ENCODE data around the gene MSRB3.

Gene MSRB3

GRCh38 chr12:65408441-65408840 lies 130.0 kb downstream of the MSRB3 start:
- no peak for DNase-seq (ENCODE audit: low spot score)
- Histone ChIP-seq H3K27ac (no peak overlapping the region), H3K4me3 (no peak overlapping the region)
- TF ChIP-seq CTCF (IDR thresholded peaks at IDR 0.05): no peak

DNA sequence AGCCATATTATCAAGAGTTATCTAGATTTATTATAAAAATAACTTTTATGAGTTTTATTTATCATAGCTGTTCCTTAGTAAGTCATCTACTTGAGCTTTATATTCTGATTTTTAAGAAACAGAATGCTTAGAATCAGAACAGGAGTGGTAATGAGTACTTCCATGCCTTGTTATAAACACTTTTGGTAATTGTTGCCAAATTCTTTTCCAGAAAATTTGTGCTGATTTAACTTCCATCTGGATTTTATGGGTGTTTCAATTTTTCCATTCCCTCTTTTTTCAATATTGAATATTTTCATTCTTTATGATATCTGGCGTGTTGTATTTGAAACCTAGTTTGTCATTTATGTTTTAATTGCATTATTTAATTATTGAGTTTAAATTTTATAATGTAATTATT lies 131.2 kb downstream of the MSRB3 start:
- Histone ChIP-seq H3K4me3 (no peak overlapping the region), H3K27ac (no peak overlapping the region)
- TF ChIP-seq CTCF (IDR thresholded peaks at IDR 0.05): no peak
- DNase-seq (ENCODE audit: low spot score): no peak

DNA sequence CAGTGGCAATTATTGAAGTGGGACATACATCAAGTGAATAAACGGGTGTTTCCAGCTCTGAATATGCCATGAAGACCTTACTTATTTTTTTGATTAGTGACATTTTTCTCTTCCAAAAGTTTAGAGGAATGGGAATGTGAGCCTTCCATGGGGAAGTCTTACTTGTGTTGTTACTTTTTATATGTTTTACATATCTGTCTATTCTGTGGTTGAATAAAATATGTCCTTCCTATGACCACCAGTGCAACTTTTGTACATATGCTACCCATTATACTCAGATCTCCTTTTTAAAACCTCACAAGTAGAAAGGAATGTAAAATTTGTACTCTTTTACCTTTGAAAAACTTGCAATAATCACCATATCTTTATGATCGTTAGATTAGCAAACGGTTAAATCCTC lies 132.7 kb downstream of the MSRB3 start:
- Histone ChIP-seq H3K27ac (no peak overlapping the region), H3K4me3 (no peak overlapping the region)
- no peak for TF ChIP-seq CTCF (IDR thresholded peaks at IDR 0.05)
- no peak for DNase-seq (ENCODE audit: low spot score)

- Histone ChIP-seq H3K27ac (no peak overlapping the region), H3K4me3 (no peak overlapping the region)
- no peak for DNase-seq (ENCODE audit: low spot score)
- TF ChIP-seq CTCF (IDR thresholded peaks at IDR 0.05): no peak
Observed at GRCh38 chr12:65414526-65414925, 136.0 kb downstream of the MSRB3 start.

DNA sequence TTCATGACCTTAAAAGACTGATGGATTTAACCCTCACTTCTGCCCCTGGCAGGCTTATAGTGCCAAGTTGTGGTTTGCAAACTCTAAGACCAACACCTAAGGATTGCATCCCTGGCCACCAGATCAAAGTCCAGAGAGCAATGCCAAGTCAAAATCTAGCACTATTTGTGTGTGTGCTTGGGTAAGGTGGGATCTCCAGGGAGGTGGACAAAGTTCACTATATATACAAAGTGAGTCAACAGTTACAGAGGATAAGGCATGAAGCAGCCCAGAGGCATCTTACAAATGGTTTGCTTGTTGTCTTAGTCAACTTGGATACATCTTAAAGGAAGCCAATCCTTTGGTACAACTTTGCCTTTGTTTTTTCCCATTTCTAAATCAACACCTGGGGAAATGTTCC lies 137.3 kb downstream of the MSRB3 start:
- Histone ChIP-seq H3K4me3 (no peak overlapping the region), H3K27ac (no peak overlapping the region)
- DNase-seq (ENCODE audit: low spot score): no peak
- no peak for TF ChIP-seq CTCF (IDR thresholded peaks at IDR 0.05)

- no peak for DNase-seq (ENCODE audit: low spot score)
- no peak overlapping the region for H3K27ac ChIP-seq
- no peak overlapping the region for H3K4me3 ChIP-seq
- TF ChIP-seq CTCF (IDR thresholded peaks at IDR 0.05): no peak
Observed at GRCh38 chr12:65419284-65420072, 141.0 kb downstream of the MSRB3 start.

DNA sequence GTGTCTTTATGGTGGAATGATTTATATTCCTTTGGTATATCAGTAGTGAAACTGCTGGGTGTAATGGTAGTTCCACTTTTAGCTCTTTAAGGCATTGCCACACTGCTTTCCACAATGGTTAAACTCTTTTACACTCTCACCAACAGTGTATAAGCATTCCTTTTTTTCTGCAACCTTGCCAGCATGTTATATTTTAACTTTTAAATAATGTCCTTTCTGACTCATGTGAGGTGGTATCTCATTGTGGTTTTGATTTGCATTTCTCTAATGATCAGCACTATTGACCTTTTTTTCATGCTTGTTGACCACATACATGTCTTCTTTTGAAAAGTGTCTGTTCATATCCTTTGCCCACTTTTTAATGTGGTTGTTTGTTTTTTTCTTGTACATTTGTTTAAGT lies 142.5 kb downstream of the MSRB3 start:
- TF ChIP-seq CTCF (IDR thresholded peaks at IDR 0.05): no peak
- Histone ChIP-seq H3K4me3 (no peak overlapping the region), H3K27ac (no peak overlapping the region)
- no peak for DNase-seq (ENCODE audit: low spot score)

Data from coronary artery (tissue), 2 donors.